ENCODE data around the gene CASKIN2. TPM values are rescaled to one million over a fixed set of nuclear protein-coding genes. Genes with fewer than 3 reads are reported as not detected.

CASKIN2 gene
- total RNA-seq, 1 donor from 2014 or later, result 1.4 TPM

DNA sequence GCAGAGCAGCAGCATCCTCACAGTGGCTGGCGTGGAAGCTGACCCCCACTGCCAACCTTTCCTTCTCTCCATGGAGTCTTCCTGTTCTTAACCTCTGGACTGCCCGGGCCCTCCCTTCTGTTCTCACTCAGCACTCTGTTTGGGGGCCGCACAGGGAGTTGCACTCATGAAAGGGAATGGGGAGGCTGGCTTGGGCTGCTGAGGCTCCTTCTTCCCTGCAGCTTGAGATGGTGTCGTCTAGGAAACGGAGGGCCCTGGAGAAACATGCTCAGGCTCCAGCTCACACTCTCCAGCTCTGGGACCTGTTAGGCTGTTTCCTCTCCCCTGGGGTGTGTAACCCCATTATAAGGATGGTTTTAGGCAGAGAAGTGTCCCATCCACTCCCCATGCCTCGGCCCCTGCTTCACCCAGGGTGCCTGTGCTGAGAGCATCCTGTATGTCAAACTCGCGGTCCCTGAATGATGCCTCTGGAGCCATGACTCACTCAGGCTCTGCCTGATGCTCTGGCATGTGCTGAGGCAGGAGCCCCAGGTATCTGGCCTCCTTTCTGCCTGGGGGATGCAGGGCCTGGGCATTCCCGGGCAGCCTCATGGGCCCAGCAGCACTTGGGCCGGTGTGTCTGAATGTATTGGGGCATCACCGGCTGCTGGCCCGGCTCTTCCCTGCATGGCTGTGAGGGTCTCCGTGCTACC, 40.0 kb downstream of the CASKIN2 start:
- Mint-ChIP-seq H3K36me3 (ENCODE audit: low read depth) (peaks cover 46% of the 10 kb centered on the region), H3K27ac (no peak overlapping the region), H3K27me3 (no peaks in the 10 kb centered on the region), H3K4me3 (no peak overlapping the region), H3K4me1 (no peaks in the 10 kb centered on the region), H3K9me3 (no peaks in the 10 kb centered on the region)
- ChIA-PET CTCF (no interaction called here), POLR2A (no interaction called here)
- no peak for ATAC-seq (ENCODE audit: low read depth)
- intact Hi-C loops (cut with micrococcal nuclease), result no loop called here
- no peak for DNase-seq
- TF ChIP-seq, protein P1, sequence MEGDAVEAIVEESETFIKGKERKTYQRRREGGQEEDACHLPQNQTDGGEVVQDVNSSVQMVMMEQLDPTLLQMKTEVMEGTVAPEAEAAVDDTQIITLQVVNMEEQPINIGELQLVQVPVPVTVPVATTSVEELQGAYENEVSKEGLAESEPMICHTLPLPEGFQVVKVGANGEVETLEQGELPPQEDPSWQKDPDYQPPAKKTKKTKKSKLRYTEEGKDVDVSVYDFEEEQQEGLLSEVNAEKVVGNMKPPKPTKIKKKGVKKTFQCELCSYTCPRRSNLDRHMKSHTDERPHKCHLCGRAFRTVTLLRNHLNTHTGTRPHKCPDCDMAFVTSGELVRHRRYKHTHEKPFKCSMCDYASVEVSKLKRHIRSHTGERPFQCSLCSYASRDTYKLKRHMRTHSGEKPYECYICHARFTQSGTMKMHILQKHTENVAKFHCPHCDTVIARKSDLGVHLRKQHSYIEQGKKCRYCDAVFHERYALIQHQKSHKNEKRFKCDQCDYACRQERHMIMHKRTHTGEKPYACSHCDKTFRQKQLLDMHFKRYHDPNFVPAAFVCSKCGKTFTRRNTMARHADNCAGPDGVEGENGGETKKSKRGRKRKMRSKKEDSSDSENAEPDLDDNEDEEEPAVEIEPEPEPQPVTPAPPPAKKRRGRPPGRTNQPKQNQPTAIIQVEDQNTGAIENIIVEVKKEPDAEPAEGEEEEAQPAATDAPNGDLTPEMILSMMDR (IDR thresholded peaks at IDR 0.05), result no peak

DNA sequence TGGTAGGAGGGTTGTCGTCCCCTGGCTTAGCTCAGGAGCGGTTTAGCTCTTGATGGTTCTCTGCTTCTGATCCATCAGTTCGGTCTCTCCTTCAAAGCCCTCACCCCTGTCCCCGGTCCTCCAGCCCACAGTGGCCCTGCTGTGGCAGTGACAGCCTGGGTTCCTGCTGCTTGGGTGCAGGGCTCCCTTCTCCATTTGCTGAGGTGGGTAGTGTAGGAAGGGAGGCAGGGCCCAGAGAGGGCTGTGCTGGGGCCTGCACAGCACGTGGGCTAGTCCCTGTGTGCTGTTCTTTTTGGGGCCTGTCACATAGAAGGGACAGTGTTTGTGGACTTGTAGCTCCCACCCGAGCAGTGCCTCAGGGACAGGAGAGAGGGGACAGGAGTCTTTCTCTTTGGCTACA, 40.6 kb downstream of the CASKIN2 start:
- Mint-ChIP-seq H3K4me3 (no peak overlapping the region), H3K36me3 (ENCODE audit: low read depth) (peaks cover 45% of the 10 kb centered on the region), H3K4me1 (no peaks in the 10 kb centered on the region), H3K27ac (no peak overlapping the region), H3K9me3 (no peaks in the 10 kb centered on the region), H3K27me3 (no peaks in the 10 kb centered on the region)
- TF ChIP-seq, protein P1 (IDR thresholded peaks at IDR 0.05), result no peak
- ATAC-seq (ENCODE audit: low read depth) (no peak), DNase-seq (no peak)
- intact Hi-C loops (cut with micrococcal nuclease), result no loop called here
- CTCF ChIA-PET, result no interaction called here
- POLR2A ChIA-PET, result no interaction called here

DNA sequence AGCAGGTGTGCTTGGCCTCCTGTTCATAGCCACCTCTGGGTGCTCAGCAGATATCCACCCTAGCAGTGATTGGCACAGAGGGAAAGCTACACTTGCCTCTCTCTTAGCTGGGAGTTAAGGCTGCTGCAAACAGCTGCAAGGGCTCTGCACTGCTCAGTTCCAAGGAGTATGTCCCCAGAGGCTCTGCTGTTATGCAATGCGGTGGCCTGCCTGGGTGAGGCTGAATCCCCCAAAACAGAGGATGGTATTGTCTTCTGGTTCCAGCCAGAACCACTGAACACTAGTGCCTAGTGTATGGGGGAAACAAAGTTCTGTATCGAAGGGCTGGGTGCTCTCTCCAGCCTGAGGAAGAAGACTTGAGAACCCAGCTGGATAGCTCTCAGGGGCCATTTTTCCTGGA, 42.1 kb downstream of the CASKIN2 start:
- peaks cover 44% of the 10 kb centered on the region for H3K36me3 Mint-ChIP-seq (ENCODE audit: low read depth)
- ATAC-seq (ENCODE audit: low read depth), result no peak
- CTCF ChIA-PET, result no interaction called here
- H3K27ac Mint-ChIP-seq, result no peak overlapping the region
- H3K9me3 Mint-ChIP-seq, result no peaks in the 10 kb centered on the region
- intact Hi-C loops (cut with micrococcal nuclease), result no loop called here
- H3K4me3 Mint-ChIP-seq, result no peak overlapping the region
- no peaks in the 10 kb centered on the region for H3K4me1 Mint-ChIP-seq
- no peaks in the 10 kb centered on the region for H3K27me3 Mint-ChIP-seq
- DNase-seq, result no peak
- POLR2A ChIA-PET, result interaction anchor here (0.6 kb wide), 1 partner anchor 32 kb away, joined by 5 read pairs; no protein-coding TSS in a partner anchor
- TF ChIP-seq, protein P1 (IDR thresholded peaks at IDR 0.05), result no peak

DNA sequence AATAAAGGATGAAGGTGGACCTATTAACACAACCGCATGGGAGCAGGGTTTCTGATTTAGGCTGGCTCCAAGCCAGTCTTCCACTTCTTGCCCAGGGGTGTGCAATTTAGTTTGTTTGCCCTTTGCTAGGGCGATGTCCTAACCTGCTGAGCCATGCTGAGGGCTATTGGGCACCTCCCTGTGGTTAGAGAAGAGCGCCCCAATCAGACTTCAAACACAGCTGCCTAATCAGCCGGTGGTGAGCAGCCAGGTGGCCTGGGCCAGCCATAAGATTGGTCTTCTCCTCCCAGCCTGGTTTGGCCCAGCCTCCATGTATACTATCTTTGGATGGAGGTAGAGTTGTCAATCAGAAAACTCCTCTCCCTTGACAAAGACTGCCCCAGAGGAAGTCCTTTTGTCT, 43.2 kb downstream of the CASKIN2 start:
- Mint-ChIP-seq H3K27me3 (no peaks in the 10 kb centered on the region), H3K36me3 (ENCODE audit: low read depth) (peaks cover 40% of the 10 kb centered on the region), H3K27ac (no peak overlapping the region), H3K4me3 (no peak overlapping the region), H3K9me3 (no peaks in the 10 kb centered on the region), H3K4me1 (no peaks in the 10 kb centered on the region)
- TF ChIP-seq, protein P1 (IDR thresholded peaks at IDR 0.05), result no peak
- ATAC-seq (ENCODE audit: low read depth) (no peak), DNase-seq (no peak)
- intact Hi-C loops (cut with micrococcal nuclease), result no loop called here
- ChIA-PET CTCF (no interaction called here), POLR2A (no interaction called here)

DNA sequence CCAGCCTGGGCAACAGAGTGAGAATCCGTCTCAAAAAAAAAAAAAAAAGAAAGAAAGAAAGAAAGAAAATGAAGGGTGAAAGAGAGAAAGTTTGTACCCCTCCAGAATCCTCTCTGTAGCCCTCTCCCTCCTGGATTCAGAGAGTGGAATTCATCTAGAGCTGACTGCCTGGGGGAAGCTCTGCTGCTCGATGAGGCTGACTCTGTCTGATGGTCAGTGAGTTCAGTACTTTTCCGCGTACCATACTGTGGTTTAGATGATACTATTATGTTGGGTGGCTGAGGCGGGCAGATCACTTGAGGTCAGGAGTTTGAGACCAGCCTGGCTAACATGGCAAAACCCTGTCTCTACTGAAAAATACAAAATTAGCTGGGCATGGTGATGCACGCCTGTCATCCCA, 44.1 kb downstream of the CASKIN2 start:
- Mint-ChIP-seq H3K27me3 (no peaks in the 10 kb centered on the region), H3K27ac (no peak overlapping the region), H3K4me3 (no peak overlapping the region), H3K4me1 (no peaks in the 10 kb centered on the region), H3K9me3 (no peaks in the 10 kb centered on the region), H3K36me3 (ENCODE audit: low read depth) (peaks cover 33% of the 10 kb centered on the region)
- intact Hi-C loops (cut with micrococcal nuclease), result no loop called here
- ATAC-seq (ENCODE audit: low read depth), result no peak
- TF ChIP-seq, protein P1 (IDR thresholded peaks at IDR 0.05), result no peak
- ChIA-PET CTCF (interaction anchor here (0.7 kb wide), 1 partner anchor 233 kb away, joined by 3 read pairs; no protein-coding TSS in a partner anchor), POLR2A (interaction anchor here (0.7 kb wide), 1 partner anchor 141 kb away, joined by 4 read pairs; no protein-coding TSS in a partner anchor)
- no peak for DNase-seq
